Kidney (tissue), 14 donors: Measurements from ENCODE around the gene CCDC86. TPM values are rescaled to one million over a fixed set of nuclear protein-coding genes. Genes with fewer than 3 reads are reported as not detected.

ENCODE experiments used
- DNase-seq, 5 donors: peaks; one replicate each; pipeline ENCODE4 v3.0.0-alpha.2; 2013 to 2020
- FAIRE-seq: peaks from 2 replicates; lab custom pipeline; 2012; peaks lifted over from hg19 to GRCh38; lab: Jason Lieb, UNC
- H3K27ac ChIP-seq, 2 donors: one replicate each; pipeline ENCODE4 v1.7.0; 2013; ENCODE audit warnings: low read depth in 2 of 2, low read length in 2 of 2, inconsistent platforms in 1 of 2
- H3K27me3 ChIP-seq: one replicate; pipeline ENCODE4 v1.7.1; 2013; ENCODE audit warnings: low read length, inconsistent platforms; ENCODE audit not compliant: control insufficient read depth, insufficient read depth
- H3K36me3 ChIP-seq, 3 donors: one replicate each; pipeline versions ENCODE4 v1.7.0 to v1.7.1; 2013; ENCODE audit warnings: low read length in 3 of 3, control low read depth in 1 of 3, inconsistent platforms in 1 of 3; ENCODE audit not compliant: insufficient read depth in 3 of 3, control insufficient read depth in 2 of 3
- H3K4me1 ChIP-seq, 3 donors: one replicate each; pipeline versions ENCODE4 v1.7.0 to v1.7.1; 2013; ENCODE audit warnings: low read length in 3 of 3, inconsistent platforms in 1 of 3, low read depth in 1 of 3; ENCODE audit not compliant: control insufficient read depth in 2 of 3, insufficient read depth in 2 of 3
- H3K4me3 ChIP-seq, 3 donors: one replicate each; pipeline versions ENCODE4 v1.7.0 to v1.8.1; 2013; ENCODE audit warnings: low read length in 3 of 3, control low read depth in 1 of 3, inconsistent platforms in 1 of 3
- H3K9ac ChIP-seq, 3 donors: one replicate each; pipeline versions ENCODE4 v1.7.0 to v1.7.1; 2013; ENCODE audit warnings: low read length in 3 of 3, control low read depth in 1 of 3, inconsistent platforms in 1 of 3
- H3K9me3 ChIP-seq, 3 donors: one replicate each; pipeline versions ENCODE4 v1.7.0 to v1.7.1; 2013; ENCODE audit warnings: low read length in 3 of 3, control low read depth in 1 of 3, inconsistent platforms in 1 of 3; ENCODE audit not compliant: control insufficient read depth in 2 of 3, insufficient read depth in 1 of 3
- intact Hi-C: fragments of 100-400 bp; cut with DNase I; formaldehyde crosslinking; loops from one replicate; pipeline ENCODE4 v1.11.1; 2022
- polyA plus RNA-seq: library from polyadenylated mRNA; stranded (reverse); fragments of 350-450 nt; fragmentation: Illumina TruSeq; extraction: RNeasy Lipid Tissue Mini Kit (QIAGEN cat#74804); gene quantifications from one replicate; pipeline ENCODE4 v1.2.3, GENCODE V29; 2014; ENCODE audit warnings: low read depth, low replicate concordance; ENCODE audit not compliant: insufficient read depth
- total RNA-seq: library from RNA; stranded (reverse); fragmentation: NEBNext Ultra II Directional; extraction: Animal tissue kit (Norgen Biotek cat#: 25700); gene quantifications from one replicate; pipeline ENCODE4 v1.2.1, GENCODE V29; 2021
- TF ChIP-seq, protein P1 (sequence below): IDR thresholded peaks from 3 replicates; pipeline ENCODE4 v1.5.1; 2012; ENCODE audit warnings: mild to moderate bottlenecking, moderate library complexity, borderline replicate concordance; ENCODE audit not compliant: insufficient read depth; ENCODE audit errors: extremely low read depth
- donor health status: control.
- donor health status: control.
- donor health status: control.
- donor health status: control.
- donor health status: control.
- donor health status: DM: yes; HTN: yes; CAD: no.
- donor health status: Normal renal cell carcinoma (clear cell type).

Gene CCDC86
- total and polyA plus RNA-seq, 2 donors from 2014 or later: 15.9 to 18.9 TPM

GRCh38 chr11:60855726-60856633 is 14.1 kb downstream of the CCDC86 start, which contains the start of gene PTGDR2:
Gene PTGDR2 (minus strand): TSS chr11:60855950. CDS start chr11:60853722, 2,228 bp downstream.
- Histone ChIP-seq H3K9me3 (no peaks in the 10 kb centered on the region), H3K27me3 (no peaks in the 10 kb centered on the region), H3K27ac (no peak within 1 kb of the TSS), H3K36me3 (no peaks in the 10 kb centered on the region), H3K9ac (no peak within 1 kb of the TSS), H3K4me1 (peaks cover 0 to 4% (median 0%) of the 10 kb centered on the region in 3 donors), H3K4me3 (no peak within 1 kb of the TSS)
- no peak for FAIRE-seq
- intact Hi-C loops: no loop called here
- peak in 1 of 5 donors; percentile 45 for DNase-seq
- TF ChIP-seq, protein P1, sequence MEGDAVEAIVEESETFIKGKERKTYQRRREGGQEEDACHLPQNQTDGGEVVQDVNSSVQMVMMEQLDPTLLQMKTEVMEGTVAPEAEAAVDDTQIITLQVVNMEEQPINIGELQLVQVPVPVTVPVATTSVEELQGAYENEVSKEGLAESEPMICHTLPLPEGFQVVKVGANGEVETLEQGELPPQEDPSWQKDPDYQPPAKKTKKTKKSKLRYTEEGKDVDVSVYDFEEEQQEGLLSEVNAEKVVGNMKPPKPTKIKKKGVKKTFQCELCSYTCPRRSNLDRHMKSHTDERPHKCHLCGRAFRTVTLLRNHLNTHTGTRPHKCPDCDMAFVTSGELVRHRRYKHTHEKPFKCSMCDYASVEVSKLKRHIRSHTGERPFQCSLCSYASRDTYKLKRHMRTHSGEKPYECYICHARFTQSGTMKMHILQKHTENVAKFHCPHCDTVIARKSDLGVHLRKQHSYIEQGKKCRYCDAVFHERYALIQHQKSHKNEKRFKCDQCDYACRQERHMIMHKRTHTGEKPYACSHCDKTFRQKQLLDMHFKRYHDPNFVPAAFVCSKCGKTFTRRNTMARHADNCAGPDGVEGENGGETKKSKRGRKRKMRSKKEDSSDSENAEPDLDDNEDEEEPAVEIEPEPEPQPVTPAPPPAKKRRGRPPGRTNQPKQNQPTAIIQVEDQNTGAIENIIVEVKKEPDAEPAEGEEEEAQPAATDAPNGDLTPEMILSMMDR: no peak

- Histone ChIP-seq H3K27ac (no peak overlapping the region), H3K9ac (no peak overlapping the region)
- intact Hi-C loops: no loop called here
Measured at GRCh38 chr11:60857378-60858232, 15.7 kb downstream of the CCDC86 start.

GRCh38 chr11:60858236-60858635 is 16.3 kb downstream of the CCDC86 start:
- intact Hi-C loops: no loop called here
- TF ChIP-seq, protein P1: no peak
- no peak overlapping the region for H3K4me3 ChIP-seq
- no peaks in the 10 kb centered on the region for H3K4me1 ChIP-seq
- no peaks in the 10 kb centered on the region for H3K9me3 ChIP-seq
- no peaks in the 10 kb centered on the region for H3K36me3 ChIP-seq
- no peaks in the 10 kb centered on the region for H3K27me3 ChIP-seq
- FAIRE-seq (no peak), DNase-seq (no peak)
- H3K27ac ChIP-seq: no peak overlapping the region
- no peak overlapping the region for H3K9ac ChIP-seq

More at GRCh38 chr11:60857378-60858232, 15.7 kb downstream of the CCDC86 start:
- peaks cover 0 to 2% (median 0%) of the 10 kb centered on the region in 3 donors for H3K4me1 ChIP-seq
- DNase-seq (no peak), FAIRE-seq (no peak)
- no peaks in the 10 kb centered on the region for H3K9me3 ChIP-seq
- H3K4me3 ChIP-seq: no peak overlapping the region
- TF ChIP-seq, protein P1: no peak
- H3K36me3 ChIP-seq: no peaks in the 10 kb centered on the region
- H3K27me3 ChIP-seq: no peaks in the 10 kb centered on the region
